Ovary (tissue), 3 donors: Measurements from ENCODE around the gene DUSP19.

Experiments used
- CTCF ChIP-seq, 3 donors: fragments of 450-650 bp in 2 of 3; fragments of 200-600 bp in 1 of 3; IDR thresholded peaks; one replicate each; pipeline versions ENCODE4 v1.5.1 to v1.8.0; 2016 to 2022; ENCODE audit warnings: antibody characterized with exemption in 3 of 3, mild to moderate bottlenecking in 1 of 3
- EP300 ChIP-seq: sonication (generic); formaldehyde crosslinking; IDR thresholded peaks from one replicate; pipeline ENCODE4 v1.6.1; 2017; ENCODE audit warnings: antibody characterized with exemption
- donor health status: DM: no; HTN: no; CAD: no.

GRCh38 chr2:183105402-183106134, 27.0 kb downstream of the DUSP19 start:
- TF ChIP-seq CTCF (IDR thresholded peaks at IDR 0.05): no peak
- TF ChIP-seq EP300: no peak
